CD4-positive, alpha-beta memory T cell (primary cell): ENCODE measurements around the gene UTS2R. TPM values are rescaled to one million over a fixed set of nuclear protein-coding genes. Genes with fewer than 3 reads are reported as not detected.

Source experiments
- CTCF ChIA-PET: fragments of 350-600 bp; sonication (Branson Sonifier 250); formaldehyde crosslinking; loops from one replicate; lab custom pipeline; 2021; ENCODE audit warnings: inconsistent platforms; ENCODE audit not compliant: partially characterized antibody; lab: Charles Lee
- POLR2A ChIA-PET: fragments of 350-600 bp; sonication (Branson Sonifier 250); formaldehyde crosslinking; loops from one replicate; lab custom pipeline; 2021; ENCODE audit not compliant: partially characterized antibody; lab: Charles Lee
- DNase-seq, 5 donors: peaks; one replicate each; pipeline versions ENCODE4 v3.0.0 to v3.0.0-alpha.2; 2020 to 2022; ENCODE audit warnings: mixed read lengths in 1 of 5
- H3K27ac ChIP-seq: one replicate; pipeline ENCODE4 v1.7.0; 2013; ENCODE audit warnings: low read depth, low read length
- H3K27me3 ChIP-seq: 2 replicates; pipeline ENCODE4 v1.7.0; 2013; ENCODE audit warnings: mild to moderate bottlenecking, low read length, moderate library complexity; ENCODE audit not compliant: insufficient read depth
- H3K36me3 ChIP-seq: 2 replicates; pipeline ENCODE4 v1.7.0; 2013; ENCODE audit warnings: mild to moderate bottlenecking, low read length, moderate library complexity; ENCODE audit not compliant: insufficient read depth
- H3K4me1 ChIP-seq: 2 replicates; pipeline ENCODE4 v1.7.0; 2013; ENCODE audit warnings: mild to moderate bottlenecking, low read length, moderate library complexity; ENCODE audit not compliant: insufficient read depth
- H3K4me3 ChIP-seq, 2 donors: one replicate each; pipeline ENCODE4 v1.7.0; 2013; ENCODE audit warnings: low read length in 2 of 2, mild to moderate bottlenecking in 1 of 2
- H3K9me3 ChIP-seq, 2 donors: one replicate each; pipeline ENCODE4 v1.7.0; 2013; ENCODE audit warnings: low read length in 2 of 2, control low read depth in 1 of 2; ENCODE audit not compliant: control insufficient read depth in 1 of 2
- H3K27ac Mint-ChIP-seq, 7 donors: one replicate each; pipeline ENCODE4 v1.8.0; 2020 to 2021; ENCODE audit warnings: mixed read lengths in 7 of 7, mild to moderate bottlenecking in 6 of 7, inconsistent platforms in 3 of 7, moderate library complexity in 3 of 7
- H3K27me3 Mint-ChIP-seq, 2 donors: one replicate each; pipeline ENCODE4 v1.8.0; 2020 to 2021; ENCODE audit warnings: mixed read lengths in 2 of 2
- H3K36me3 Mint-ChIP-seq, 2 donors: one replicate each; pipeline ENCODE4 v1.8.0; 2020 to 2021; ENCODE audit warnings: mixed read lengths in 2 of 2, inconsistent platforms in 1 of 2, mild to moderate bottlenecking in 1 of 2
- H3K4me1 Mint-ChIP-seq, 4 donors: one replicate each; pipeline ENCODE4 v1.8.0; 2020 to 2021; ENCODE audit warnings: mixed read lengths in 4 of 4, mild to moderate bottlenecking in 1 of 4
- H3K4me3 Mint-ChIP-seq, 8 donors: one replicate each; pipeline ENCODE4 v1.8.0; 2020 to 2021; ENCODE audit warnings: mixed read lengths in 8 of 8, mild to moderate bottlenecking in 7 of 8, moderate library complexity in 6 of 8, inconsistent platforms in 3 of 8
- H3K9me3 Mint-ChIP-seq, 8 donors: one replicate each; pipeline ENCODE4 v1.8.0; 2020 to 2021; ENCODE audit warnings: mixed read lengths in 8 of 8, mild to moderate bottlenecking in 5 of 8, inconsistent platforms in 3 of 8, moderate library complexity in 1 of 8
- intact Hi-C: fragments of 100-400 bp; cut with micrococcal nuclease; formaldehyde crosslinking; loops from one replicate; pipeline ENCODE4 v1.15.1; 2023
- polyA plus RNA-seq, 2 donors: library from polyadenylated mRNA; unstranded; fragments of 300-500 nt; fragmentation: Illumina TruSeq; gene quantifications; one replicate each; pipeline ENCODE4 v1.2.3, GENCODE V29; 2021
- total RNA-seq, 2 experiments: library from RNA; stranded (reverse); gene quantifications; one replicate each; pipeline ENCODE4 v1.2.3, GENCODE V29; 2021

The UTS2R gene
- total and polyA plus RNA-seq, 4 experiments from 2014 or later, result not detected

DNA sequence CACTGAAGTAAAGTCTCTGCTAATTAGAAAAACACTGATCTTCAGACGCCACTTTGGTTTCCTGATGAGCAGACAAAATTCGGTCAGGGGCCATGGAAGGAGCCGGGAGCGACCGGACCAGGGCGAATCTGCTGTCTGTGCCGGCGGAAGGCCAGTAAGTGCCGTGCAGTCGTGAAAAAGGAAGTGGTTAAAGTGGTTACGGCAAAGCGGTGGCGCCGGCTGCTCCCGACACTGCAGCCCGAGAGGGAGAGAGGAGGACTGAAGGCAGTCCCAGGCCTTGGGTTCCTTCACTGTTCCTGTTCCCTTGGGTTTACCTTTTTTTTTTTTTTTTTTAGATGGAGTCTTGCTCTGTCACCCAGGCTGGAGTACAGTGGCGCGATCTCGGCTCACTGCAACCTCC lies 29.3 kb downstream of the UTS2R start:
- intact Hi-C loops, result no loop called here
- H3K27me3 Mint-ChIP-seq, result no peaks in the 10 kb centered on the region
- Histone ChIP-seq H3K27ac (no peak overlapping the region), H3K4me3 (no peak overlapping the region), H3K9me3 (no peaks in the 10 kb centered on the region), H3K36me3 (peaks cover 4% of the 10 kb centered on the region), H3K27me3 (no peaks in the 10 kb centered on the region), H3K4me1 (peaks cover 14% of the 10 kb centered on the region)
- peak overlapping the region; percentile 62 to 96 (median 90) for H3K4me3 Mint-ChIP-seq
- DNase-seq, result peak; percentile 33 to 66 (median 47)
- CTCF ChIA-PET, result no interaction called here
- H3K27ac Mint-ChIP-seq, result peak overlapping the region; percentile 46 to 94 (median 81)
- POLR2A ChIA-PET, result interaction anchor here (1.4 kb wide), 1 partner anchor 16 kb away, joined by 3 read pairs; no protein-coding TSS in a partner anchor
- no peaks in the 10 kb centered on the region for H3K9me3 Mint-ChIP-seq
- H3K36me3 Mint-ChIP-seq, result peaks cover 13 to 20% of the 10 kb centered on the region in 2 donors
- H3K4me1 Mint-ChIP-seq, result peaks cover 5 to 21% (median 14%) of the 10 kb centered on the region in 4 donors

DNA sequence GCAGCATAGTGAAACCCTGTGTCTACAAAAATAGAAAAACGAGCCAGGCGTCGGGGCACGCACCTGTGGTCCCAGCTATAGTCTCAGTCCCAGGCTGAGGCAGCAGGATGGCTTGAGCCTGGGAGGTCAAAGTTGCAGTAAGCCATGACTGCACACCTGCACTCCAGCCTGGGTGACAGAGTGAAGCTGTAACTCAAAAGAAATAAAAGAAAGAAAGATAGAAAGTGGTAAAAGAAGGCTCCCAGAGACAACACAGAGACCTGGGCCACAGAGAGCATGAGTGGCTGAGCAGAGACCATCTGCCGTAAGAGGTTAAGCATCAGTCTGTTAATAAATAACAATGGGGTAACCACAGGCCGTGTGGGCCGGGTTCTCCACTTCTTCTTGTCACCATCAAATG lies 31.3 kb downstream of the UTS2R start:
- Mint-ChIP-seq H3K27me3 (no peaks in the 10 kb centered on the region), H3K4me3 (no peak overlapping the region), H3K36me3 (peaks cover 16 to 25% of the 10 kb centered on the region in 2 donors), H3K27ac (peak overlapping the region in 1 of 7 donors; percentile 70), H3K9me3 (no peaks in the 10 kb centered on the region), H3K4me1 (peaks cover 5 to 21% (median 11%) of the 10 kb centered on the region in 4 donors)
- Histone ChIP-seq H3K27ac (no peak overlapping the region), H3K4me3 (no peak overlapping the region), H3K4me1 (peaks cover 14% of the 10 kb centered on the region), H3K27me3 (no peaks in the 10 kb centered on the region), H3K36me3 (peaks cover 4% of the 10 kb centered on the region), H3K9me3 (no peaks in the 10 kb centered on the region)
- no peak for DNase-seq
- ChIA-PET CTCF (no interaction called here), POLR2A (no interaction called here)
- intact Hi-C loops, result no loop called here

DNA sequence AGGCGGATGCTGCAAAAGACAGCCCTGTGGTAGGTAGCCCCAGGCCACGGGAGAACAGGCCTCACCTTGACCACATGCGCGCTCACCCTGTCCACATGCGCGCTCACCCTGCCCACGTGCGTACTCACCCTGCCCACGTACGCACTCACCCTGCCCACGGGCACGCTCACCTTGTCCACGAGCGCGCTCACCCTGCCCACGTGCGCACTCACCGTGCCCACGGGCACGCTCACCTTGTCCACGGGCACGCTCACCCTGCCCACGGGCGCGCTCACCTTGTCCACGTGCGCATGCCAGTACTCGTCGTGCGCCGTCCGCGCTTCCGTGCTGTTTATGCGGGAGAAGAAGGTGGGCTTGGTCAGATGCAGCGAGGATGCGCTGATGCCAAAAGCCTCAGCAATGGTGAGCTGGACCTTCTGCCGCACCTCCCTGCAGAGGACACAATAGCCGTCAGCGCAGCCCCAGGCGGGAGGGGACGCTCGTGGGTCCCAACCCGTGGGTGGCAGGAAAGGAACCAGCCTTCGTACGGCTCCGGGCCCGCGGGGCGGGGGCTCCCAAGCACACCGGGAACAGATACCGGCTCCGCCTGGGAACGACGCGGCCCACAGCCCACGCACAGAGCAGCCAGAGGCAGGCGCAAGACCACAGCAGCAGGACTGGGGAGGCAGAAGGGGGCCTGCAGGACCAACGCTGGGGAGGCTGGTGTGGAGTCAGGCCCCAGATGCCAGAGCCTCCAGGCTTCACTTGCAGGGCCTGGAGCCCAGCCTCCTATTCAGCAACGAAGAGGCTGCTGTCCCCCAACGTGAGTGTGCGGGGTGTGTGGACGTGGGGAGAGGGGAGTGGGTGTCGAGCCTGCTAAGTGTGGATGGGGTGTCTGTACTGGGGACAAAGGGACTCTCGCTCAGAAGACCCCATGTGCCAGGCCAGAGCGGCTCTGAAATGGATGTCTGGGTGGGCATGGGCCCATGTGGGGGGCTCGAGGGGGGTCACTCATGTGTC lies 32.4 kb downstream of the UTS2R start:
- Histone ChIP-seq H3K4me1 (peaks cover 14% of the 10 kb centered on the region), H3K27me3 (no peaks in the 10 kb centered on the region), H3K27ac (no peak overlapping the region), H3K36me3 (peaks cover 4% of the 10 kb centered on the region), H3K4me3 (no peak overlapping the region), H3K9me3 (no peaks in the 10 kb centered on the region)
- no peaks in the 10 kb centered on the region for H3K9me3 Mint-ChIP-seq
- no peaks in the 10 kb centered on the region for H3K27me3 Mint-ChIP-seq
- H3K27ac Mint-ChIP-seq, result no peak overlapping the region
- no peak overlapping the region for H3K4me3 Mint-ChIP-seq
- H3K4me1 Mint-ChIP-seq, result peaks cover 5 to 21% (median 12%) of the 10 kb centered on the region in 4 donors
- intact Hi-C loops, result no loop called here
- peaks cover 17 to 31% of the 10 kb centered on the region in 2 donors for H3K36me3 Mint-ChIP-seq
- no peak for DNase-seq
- ChIA-PET CTCF (no interaction called here), POLR2A (no interaction called here)

DNA sequence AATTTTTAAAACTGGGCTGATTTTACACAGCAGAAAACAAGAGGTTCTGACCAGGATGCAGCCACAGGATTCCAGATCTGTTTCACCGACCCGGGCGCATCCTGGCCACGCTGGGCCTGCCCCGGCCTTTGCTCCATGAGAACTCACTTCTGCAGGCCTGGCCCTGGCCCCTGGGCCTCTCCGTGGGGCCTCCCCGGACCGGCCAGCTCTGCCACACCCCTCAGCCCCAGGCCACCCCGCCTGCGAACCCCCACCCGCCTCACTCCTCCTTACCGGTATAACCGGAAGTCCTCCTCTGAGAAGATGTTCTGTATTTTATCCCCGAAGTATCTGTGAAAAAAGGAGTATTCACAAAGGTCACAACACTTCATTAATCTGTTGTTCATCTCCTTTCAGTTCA lies 33.5 kb downstream of the UTS2R start:
- Histone ChIP-seq H3K9me3 (no peaks in the 10 kb centered on the region), H3K27ac (no peak overlapping the region), H3K27me3 (no peaks in the 10 kb centered on the region), H3K36me3 (peaks cover 4% of the 10 kb centered on the region), H3K4me1 (peaks cover 14% of the 10 kb centered on the region), H3K4me3 (no peak overlapping the region)
- H3K27me3 Mint-ChIP-seq, result no peaks in the 10 kb centered on the region
- intact Hi-C loops, result no loop called here
- H3K9me3 Mint-ChIP-seq, result no peaks in the 10 kb centered on the region
- no peak overlapping the region for H3K4me3 Mint-ChIP-seq
- no peak for DNase-seq
- H3K27ac Mint-ChIP-seq, result no peak overlapping the region
- CTCF ChIA-PET, result no interaction called here
- peaks cover 5 to 19% (median 12%) of the 10 kb centered on the region in 4 donors for H3K4me1 Mint-ChIP-seq
- POLR2A ChIA-PET, result no interaction called here
- H3K36me3 Mint-ChIP-seq, result peaks cover 21 to 36% of the 10 kb centered on the region in 2 donors

DNA sequence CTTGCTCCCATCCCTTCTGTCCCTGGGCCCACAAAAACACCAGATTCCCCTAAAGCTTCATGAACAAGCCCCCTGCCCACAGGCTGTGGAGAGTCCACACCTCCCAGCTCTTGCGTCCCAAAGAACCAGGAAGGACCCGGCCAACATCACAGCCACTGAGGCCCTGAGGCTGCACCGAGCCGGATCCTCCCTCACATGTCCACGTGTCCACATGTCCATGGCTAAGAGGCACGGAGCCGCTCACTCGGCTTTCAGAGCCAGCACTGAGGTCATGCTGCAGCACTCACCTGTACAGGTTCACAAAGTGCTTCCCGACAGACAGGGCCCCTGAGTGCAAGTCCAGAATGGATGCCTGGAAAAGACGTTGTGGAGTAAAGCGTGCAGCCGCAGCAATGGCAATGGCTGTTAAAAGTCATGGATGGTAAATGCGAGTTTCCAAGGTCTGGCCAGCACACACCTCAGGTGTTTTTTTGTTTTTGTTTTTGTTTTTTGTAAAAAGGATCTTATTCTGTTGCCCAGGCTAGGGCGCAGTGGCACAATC lies 34.6 kb downstream of the UTS2R start:
- H3K9me3 Mint-ChIP-seq, result no peaks in the 10 kb centered on the region
- Histone ChIP-seq H3K27me3 (no peaks in the 10 kb centered on the region), H3K36me3 (peaks cover 4% of the 10 kb centered on the region), H3K4me1 (peaks cover 8% of the 10 kb centered on the region), H3K27ac (no peak overlapping the region), H3K4me3 (no peak overlapping the region), H3K9me3 (no peaks in the 10 kb centered on the region)
- no peak for DNase-seq
- H3K27ac Mint-ChIP-seq, result no peak overlapping the region
- ChIA-PET POLR2A (no interaction called here), CTCF (no interaction called here)
- intact Hi-C loops, result no loop called here
- no peaks in the 10 kb centered on the region for H3K27me3 Mint-ChIP-seq
- H3K4me3 Mint-ChIP-seq, result no peak overlapping the region
- peaks cover 21 to 32% of the 10 kb centered on the region in 2 donors for H3K36me3 Mint-ChIP-seq
- H3K4me1 Mint-ChIP-seq, result peaks cover 2 to 8% (median 4%) of the 10 kb centered on the region in 4 donors

DNA sequence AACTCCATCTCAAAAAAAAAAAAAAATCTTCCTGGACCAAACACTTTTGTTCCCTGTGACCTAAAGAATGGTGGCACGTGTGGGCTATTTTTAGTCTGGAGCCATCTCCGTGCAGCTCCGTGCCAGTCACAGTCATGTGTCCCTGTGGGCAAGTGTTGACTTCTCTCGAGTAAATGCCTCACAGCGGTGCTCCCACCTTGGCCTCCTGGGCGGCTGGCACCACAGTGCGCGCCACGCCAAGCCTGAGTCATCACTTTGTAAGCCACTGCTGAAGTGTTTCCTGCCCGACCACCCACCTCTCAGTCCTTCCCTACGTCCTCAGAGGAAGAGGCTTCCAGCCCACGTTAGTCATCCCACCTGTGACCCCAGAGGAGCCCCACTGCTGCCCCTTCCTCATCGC lies 35.7 kb downstream of the UTS2R start:
- no peak overlapping the region for H3K4me3 Mint-ChIP-seq
- Histone ChIP-seq H3K9me3 (no peaks in the 10 kb centered on the region), H3K27ac (no peak overlapping the region), H3K4me1 (no peaks in the 10 kb centered on the region), H3K4me3 (no peak overlapping the region), H3K27me3 (no peaks in the 10 kb centered on the region), H3K36me3 (peaks cover 4% of the 10 kb centered on the region)
- no peak for DNase-seq
- H3K4me1 Mint-ChIP-seq, result peaks cover 0 to 1% (median 0%) of the 10 kb centered on the region in 4 donors
- POLR2A ChIA-PET, result no interaction called here
- peaks cover 21 to 29% of the 10 kb centered on the region in 2 donors for H3K36me3 Mint-ChIP-seq
- H3K9me3 Mint-ChIP-seq, result no peaks in the 10 kb centered on the region
- H3K27ac Mint-ChIP-seq, result no peak overlapping the region
- CTCF ChIA-PET, result no interaction called here
- intact Hi-C loops, result no loop called here
- H3K27me3 Mint-ChIP-seq, result no peaks in the 10 kb centered on the region

DNA sequence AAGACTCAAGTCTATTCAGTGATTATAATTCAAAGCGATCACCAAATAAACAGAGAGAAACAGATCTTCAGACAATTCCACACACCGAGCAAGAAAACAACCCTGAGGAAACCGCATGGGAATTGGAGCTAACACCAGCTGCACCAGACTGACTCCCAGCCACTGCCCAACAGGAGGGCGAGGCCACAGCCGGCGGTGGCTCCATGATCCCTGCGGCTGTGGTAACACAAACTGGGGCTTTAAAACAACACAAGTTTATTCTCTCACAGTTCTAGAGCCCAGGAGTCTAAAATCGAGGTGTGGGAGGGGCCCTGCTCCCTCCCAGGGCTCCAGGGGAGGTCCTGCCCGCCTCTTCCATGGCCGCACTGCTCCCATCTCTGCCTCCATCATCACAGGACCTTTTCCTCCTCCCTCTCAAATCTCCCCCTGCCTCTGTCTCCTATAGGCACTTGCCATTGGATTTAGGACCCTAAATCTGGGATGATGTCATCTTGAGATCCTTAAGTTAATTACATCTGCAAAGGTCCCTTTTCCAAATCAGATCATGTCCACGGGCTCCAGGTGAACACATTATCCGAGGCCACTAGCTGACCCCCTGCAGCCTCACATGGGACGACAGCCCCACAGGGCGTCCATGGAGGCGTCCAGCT lies 36.8 kb downstream of the UTS2R start:
- H3K36me3 Mint-ChIP-seq, result peaks cover 19 to 24% of the 10 kb centered on the region in 2 donors
- Histone ChIP-seq H3K27me3 (no peaks in the 10 kb centered on the region), H3K4me3 (no peak overlapping the region), H3K36me3 (peaks cover 3% of the 10 kb centered on the region), H3K9me3 (no peaks in the 10 kb centered on the region), H3K27ac (no peak overlapping the region), H3K4me1 (no peaks in the 10 kb centered on the region)
- no peak overlapping the region for H3K4me3 Mint-ChIP-seq
- CTCF ChIA-PET, result no interaction called here
- no peaks in the 10 kb centered on the region for H3K27me3 Mint-ChIP-seq
- DNase-seq, result no peak
- intact Hi-C loops, result no loop called here
- peak overlapping the region in 1 of 7 donors; percentile 37 for H3K27ac Mint-ChIP-seq
- H3K9me3 Mint-ChIP-seq, result no peaks in the 10 kb centered on the region
- POLR2A ChIA-PET, result no interaction called here
- peaks cover 0 to 4% (median under 1%) of the 10 kb centered on the region in 4 donors for H3K4me1 Mint-ChIP-seq
